Testis (tissue), 3 donors: ENCODE measurements around the gene ZNF778. TPM values are rescaled to one million over a fixed set of nuclear protein-coding genes. Genes with fewer than 3 reads are reported as not detected.

Source experiments
- DNase-seq: peaks from one replicate; pipeline ENCODE4 v3.0.0-alpha.2; 2019
- H3K27ac ChIP-seq, 2 donors: fragments of 200-600 bp; sonication (generic); one replicate each; pipeline ENCODE4 v1.5.1; 2019
- H3K27me3 ChIP-seq: fragments of 200-600 bp; sonication (generic); one replicate; pipeline ENCODE4 v1.5.1; 2019
- H3K36me3 ChIP-seq: fragments of 200-600 bp; sonication (generic); one replicate; pipeline ENCODE4 v1.5.1; 2017; ENCODE audit warnings: low read depth; ENCODE audit errors: missing control alignments
- H3K4me1 ChIP-seq: fragments of 200-600 bp; sonication (generic); one replicate; pipeline ENCODE4 v1.5.1; 2019
- H3K4me3 ChIP-seq, 2 donors: fragments of 200-600 bp; sonication (generic); one replicate each; pipeline ENCODE4 v1.5.1; 2017 to 2019
- H3K9me3 ChIP-seq: fragments of 200-600 bp; sonication (generic); one replicate; pipeline ENCODE4 v1.5.1; 2017
- POLR2A ChIP-seq: fragments of 450-650 bp; IDR thresholded peaks from one replicate; pipeline ENCODE4 v1.6.1; 2017; ENCODE audit warnings: antibody characterized with exemption, mild to moderate bottlenecking, moderate library complexity
- WGBS, 2 donors: methylation state at CpG; one replicate each; pipeline ENCODE4 v1.1.5; 2018; 5-methylcytosine and 5-hydroxymethylcytosine counted together
- intact Hi-C: fragments of 100-400 bp; cut with DNase I; formaldehyde crosslinking; loops from one replicate; pipeline ENCODE4 v1.15.1; 2023; ENCODE audit warnings: low total_unique reads
- polyA plus RNA-seq: library from polyadenylated mRNA; stranded (reverse); fragments of 350-450 nt; fragmentation: Illumina TruSeq; extraction: RNeasy Lipid Tissue Mini Kit (QIAGEN cat#74804); gene quantifications from one replicate; pipeline ENCODE4 v1.2.3, GENCODE V29; 2014; ENCODE audit warnings: low read depth, low replicate concordance; ENCODE audit not compliant: insufficient read depth
- total RNA-seq, 2 donors: library from RNA; depleted of rRNA; stranded (reverse); fragments of >200 nt; gene quantifications; one replicate each; pipeline ENCODE4 v1.2.3, GENCODE V29; 2016
- TF ChIP-seq, protein P1 (sequence below), 3 experiments: fragments of 450-650 bp in 2 of 3; fragments of 200-600 bp in 1 of 3; sonication (generic) in 1 of 3; IDR thresholded peaks; one replicate each; pipeline ENCODE4 v1.5.1; 2016 to 2019; ENCODE audit warnings: antibody characterized with exemption in 3 of 3, mild to moderate bottlenecking in 2 of 3, moderate library complexity in 1 of 3

The ZNF778 gene
- total and polyA plus RNA-seq, 3 donors from 2014 or later: 21.0 to 32.9 (median 29.8) TPM

DNA sequence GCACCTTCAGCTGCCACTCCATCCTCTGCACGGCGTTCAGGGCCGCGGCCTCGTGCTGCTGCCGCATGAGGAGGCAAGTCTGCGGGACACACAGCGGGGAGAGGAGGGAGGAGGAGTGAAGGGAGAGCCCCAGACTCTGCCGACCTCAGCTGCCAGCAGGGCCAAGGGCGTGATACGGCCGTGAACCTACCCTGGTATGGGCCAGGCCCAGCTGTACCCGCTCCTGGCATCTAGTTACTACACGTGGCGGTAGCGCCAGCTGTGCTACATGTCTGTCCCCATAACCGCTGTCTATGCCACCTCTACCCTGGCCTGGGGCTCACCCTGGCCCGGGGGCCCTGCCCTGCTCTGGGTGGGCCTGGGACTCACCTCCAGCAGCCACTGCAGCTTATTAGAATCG is 51.1 kb downstream of the ZNF778 start:
- no peaks in the 10 kb centered on the region for H3K9me3 ChIP-seq
- intact Hi-C loops: no loop called here
- H3K27ac ChIP-seq: peak overlapping the region; percentile 4 to 84
- 77 to 80% methylated on average over 4 to 19 of the region's 19 CpGs for WGBS, 2 donors
- no peaks in the 10 kb centered on the region for H3K27me3 ChIP-seq
- H3K4me3 ChIP-seq: no peak overlapping the region
- peaks cover 2% of the 10 kb centered on the region for H3K36me3 ChIP-seq
- peaks cover 19% of the 10 kb centered on the region for H3K4me1 ChIP-seq
- TF ChIP-seq, protein P1, sequence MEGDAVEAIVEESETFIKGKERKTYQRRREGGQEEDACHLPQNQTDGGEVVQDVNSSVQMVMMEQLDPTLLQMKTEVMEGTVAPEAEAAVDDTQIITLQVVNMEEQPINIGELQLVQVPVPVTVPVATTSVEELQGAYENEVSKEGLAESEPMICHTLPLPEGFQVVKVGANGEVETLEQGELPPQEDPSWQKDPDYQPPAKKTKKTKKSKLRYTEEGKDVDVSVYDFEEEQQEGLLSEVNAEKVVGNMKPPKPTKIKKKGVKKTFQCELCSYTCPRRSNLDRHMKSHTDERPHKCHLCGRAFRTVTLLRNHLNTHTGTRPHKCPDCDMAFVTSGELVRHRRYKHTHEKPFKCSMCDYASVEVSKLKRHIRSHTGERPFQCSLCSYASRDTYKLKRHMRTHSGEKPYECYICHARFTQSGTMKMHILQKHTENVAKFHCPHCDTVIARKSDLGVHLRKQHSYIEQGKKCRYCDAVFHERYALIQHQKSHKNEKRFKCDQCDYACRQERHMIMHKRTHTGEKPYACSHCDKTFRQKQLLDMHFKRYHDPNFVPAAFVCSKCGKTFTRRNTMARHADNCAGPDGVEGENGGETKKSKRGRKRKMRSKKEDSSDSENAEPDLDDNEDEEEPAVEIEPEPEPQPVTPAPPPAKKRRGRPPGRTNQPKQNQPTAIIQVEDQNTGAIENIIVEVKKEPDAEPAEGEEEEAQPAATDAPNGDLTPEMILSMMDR (IDR thresholded peaks at IDR 0.05): no peak
- no peak for TF ChIP-seq POLR2A
- no peak for DNase-seq

DNA sequence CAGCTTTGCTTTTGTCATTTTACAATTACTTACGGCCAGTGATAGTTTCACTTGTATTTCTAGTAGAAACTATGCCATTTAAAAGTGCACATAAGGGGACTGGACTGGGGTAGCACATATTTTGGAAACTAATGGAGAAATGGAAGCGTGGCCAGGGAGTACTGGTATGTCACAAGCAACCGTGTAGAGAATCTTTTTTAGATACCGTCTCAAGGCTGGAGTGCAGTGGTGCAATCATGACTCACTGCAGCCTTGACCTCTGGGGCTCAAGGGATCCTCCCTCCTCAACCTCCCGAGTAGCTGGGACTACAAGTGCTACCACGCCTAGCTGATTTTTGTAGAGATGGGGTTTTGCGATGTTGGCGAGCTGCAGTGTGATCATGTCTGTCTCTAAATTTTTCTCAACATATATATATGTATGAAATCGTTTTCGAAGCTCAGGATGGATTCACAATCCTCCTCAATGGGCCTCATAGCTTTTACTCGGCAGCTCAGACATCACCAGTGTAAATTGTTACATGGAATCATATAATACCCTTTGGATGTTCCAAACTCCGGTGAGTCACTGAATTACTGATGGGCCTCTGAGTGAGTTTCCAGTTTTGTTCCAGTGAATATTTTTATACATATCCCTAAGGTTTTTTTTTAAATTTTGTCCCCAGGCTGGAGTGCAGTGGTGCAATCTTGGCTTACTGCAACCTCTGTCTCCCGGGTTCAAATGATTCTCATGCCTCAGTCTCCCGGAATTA is 51.7 kb downstream of the ZNF778 start:
- peaks cover 19% of the 10 kb centered on the region for H3K4me1 ChIP-seq
- H3K27ac ChIP-seq: peak overlapping the region; percentile 4 to 84
- no peaks in the 10 kb centered on the region for H3K27me3 ChIP-seq
- intact Hi-C loops: no loop called here
- no peak overlapping the region for H3K4me3 ChIP-seq
- TF ChIP-seq, protein P1 (IDR thresholded peaks at IDR 0.05): no peak
- no peak for TF ChIP-seq POLR2A
- H3K36me3 ChIP-seq: peaks cover 2% of the 10 kb centered on the region
- WGBS, 2 donors: 48 to 55% methylated on average over 14 of the region's 14 CpGs
- no peaks in the 10 kb centered on the region for H3K9me3 ChIP-seq
- DNase-seq: peak; percentile 80

DNA sequence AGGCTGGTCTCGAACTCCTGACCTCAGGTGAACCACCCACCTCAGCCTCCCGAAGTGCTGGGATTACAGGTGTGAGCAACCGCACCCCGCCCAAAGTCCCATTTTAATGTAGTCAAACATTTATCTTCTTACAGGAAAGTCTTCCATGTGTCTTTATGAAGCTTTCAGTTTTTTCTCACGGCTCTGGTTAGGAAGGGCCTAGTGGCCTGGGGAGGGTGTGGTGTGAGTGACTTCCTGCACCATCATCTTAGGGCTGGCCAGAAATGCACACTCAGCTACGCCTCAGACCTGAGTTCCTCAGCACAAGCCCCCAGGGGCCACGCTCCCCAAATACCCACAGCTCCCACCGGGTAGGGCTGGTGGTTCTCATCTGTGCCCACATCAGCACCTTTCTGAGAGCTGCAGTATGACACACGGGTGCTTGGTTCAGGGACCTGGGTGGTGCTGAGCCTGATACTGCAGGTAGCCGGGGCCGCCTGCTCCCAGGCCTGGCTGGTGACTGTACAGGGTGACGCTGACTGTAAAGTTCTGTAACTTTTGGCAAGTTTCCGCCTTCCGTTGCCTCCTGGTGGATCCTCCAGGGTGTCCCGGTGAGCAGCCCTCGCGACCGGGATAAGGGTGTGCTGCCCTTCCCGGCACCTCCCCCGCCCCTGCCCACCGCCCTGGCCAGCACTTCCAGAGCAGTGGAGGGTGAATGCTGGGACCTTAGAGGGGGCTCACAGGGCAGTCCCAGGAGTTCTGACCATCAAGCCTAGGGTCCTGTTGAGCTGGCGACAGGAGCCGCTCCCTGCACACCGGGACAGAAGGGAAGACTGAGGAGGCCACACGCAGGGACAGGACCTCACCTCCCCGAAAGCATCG is 52.5 kb downstream of the ZNF778 start:
- H3K27me3 ChIP-seq: no peaks in the 10 kb centered on the region
- 94 to 96% methylated on average over 11 to 27 of the region's 27 CpGs for WGBS, 2 donors
- intact Hi-C loops: no loop called here
- H3K27ac ChIP-seq: peak overlapping the region in 1 of 2 donors; percentile 84
- H3K9me3 ChIP-seq: no peaks in the 10 kb centered on the region
- peaks cover 19% of the 10 kb centered on the region for H3K4me1 ChIP-seq
- TF ChIP-seq, protein P1 (IDR thresholded peaks at IDR 0.05): no peak
- TF ChIP-seq POLR2A: no peak
- no peak for DNase-seq
- no peak overlapping the region for H3K4me3 ChIP-seq
- H3K36me3 ChIP-seq: peaks cover 2% of the 10 kb centered on the region

DNA sequence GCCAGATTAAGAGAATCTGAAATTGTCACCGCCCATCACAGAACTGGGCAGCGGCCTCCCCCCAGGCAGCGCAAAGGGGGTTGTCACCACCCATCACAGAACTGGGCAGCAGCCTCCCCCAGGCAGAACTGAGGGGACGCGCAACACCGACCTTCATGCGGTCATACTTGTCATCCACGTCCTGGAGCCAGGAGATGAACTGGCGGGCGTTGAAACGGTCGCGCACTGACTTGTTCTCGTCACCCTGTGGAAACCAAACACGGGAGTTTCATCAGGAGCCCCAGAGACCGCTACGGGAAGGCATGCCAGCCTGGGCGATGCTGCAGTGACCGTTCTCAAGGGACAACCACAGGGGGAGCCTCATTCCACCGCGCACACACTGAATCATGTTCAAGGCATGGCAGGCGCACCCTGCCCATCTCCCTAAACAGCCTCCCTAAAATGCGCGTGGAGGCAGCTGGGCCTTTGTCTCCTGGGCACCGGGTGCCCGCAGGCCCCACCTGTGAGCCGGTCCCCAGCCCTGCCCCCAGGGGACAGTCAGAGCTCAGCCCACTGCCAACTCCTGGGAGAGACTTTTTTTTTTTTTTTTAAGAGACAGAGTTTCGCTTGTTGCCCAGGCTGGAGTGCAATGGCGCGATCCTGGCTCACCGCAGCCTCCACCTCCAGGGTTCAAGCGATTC is 53.3 kb downstream of the ZNF778 start:
- WGBS, 2 donors: 95 to 98% methylated on average over 29 to 32 of the region's 32 CpGs
- H3K36me3 ChIP-seq: peaks cover 2% of the 10 kb centered on the region
- H3K27ac ChIP-seq: peak overlapping the region in 1 of 2 donors; percentile 84
- no peak for DNase-seq
- H3K27me3 ChIP-seq: no peaks in the 10 kb centered on the region
- no peak for TF ChIP-seq POLR2A
- TF ChIP-seq, protein P1 (IDR thresholded peaks at IDR 0.05): no peak
- intact Hi-C loops: no loop called here
- no peak overlapping the region for H3K4me3 ChIP-seq
- H3K9me3 ChIP-seq: no peaks in the 10 kb centered on the region
- peaks cover 19% of the 10 kb centered on the region for H3K4me1 ChIP-seq
